GM12878 (cell line): ENCODE results near the gene RPS26. TPM values are rescaled to one million over a fixed set of nuclear protein-coding genes. Genes with fewer than 3 reads are reported as not detected.

Experiments used
- ATAC-seq: fragments of 200-7000 bp; cut with Tn5 transposase; 3 replicates; pipeline ENCODE4 v1.9.1; 2020; ENCODE audit warnings: mild to moderate bottlenecking, moderate library complexity
- BruUV-seq: library from RNA; stranded (reverse); fragments of 400-500 nt; replicated peaks from 2 replicates; lab custom pipeline; 2021; lab: Mats Ljungman, UMichigan
- CTCF ChIA-PET: fragments of 300-600 bp; sonication (Branson Sonifier 250); formaldehyde crosslinking; extraction: SDS; loops from one replicate; lab custom pipeline; 2021; ENCODE audit warnings: inconsistent platforms; lab: Yijun Ruan, JAX
- POLR2A ChIA-PET: fragments of 350-600 bp; formaldehyde crosslinking; extraction: SDS; loops from one replicate; lab custom pipeline; 2021; ENCODE audit warnings: inconsistent platforms; lab: Charles Lee
- RAD21 ChIA-PET: fragments of 300-600 bp; sonication (Branson Sonifier 250); formaldehyde crosslinking; loops from one replicate; lab custom pipeline; 2023; ENCODE audit warnings: antibody characterized with exemption; ENCODE audit not compliant: unreplicated experiment; lab: Charles Lee
- SMC1A ChIA-PET: fragments of 300-600 bp; sonication (Branson Sonifier 250); formaldehyde crosslinking; loops from one replicate; lab custom pipeline; 2023; ENCODE audit not compliant: unreplicated experiment, uncharacterized antibody; lab: Charles Lee
- DNase-seq: peaks from one replicate; pipeline ENCODE4 v3.0.0-alpha.2; 2011; ENCODE audit warnings: low read depth, low spot score
- FAIRE-seq: peaks from 3 replicates; lab custom pipeline; 2011; peaks lifted over from hg19 to GRCh38; lab: Jason Lieb, UNC
- H2AFZ ChIP-seq: 2 replicates; pipeline ENCODE4 v1.6.0; 2011; ENCODE audit warnings: low read depth, low read length, control low read depth; ENCODE audit not compliant: control insufficient read depth
- H3K27ac ChIP-seq: 2 replicates; pipeline ENCODE4 v1.5.1; 2011; ENCODE audit warnings: control low read depth; ENCODE audit not compliant: control insufficient read depth, insufficient read depth
- H3K27me3 ChIP-seq, 2 experiments: replicated peaks in 1 of 2; 2 replicates each; pipeline versions ENCODE4 v1.6.0 to v1.6.1; 2011; ENCODE audit warnings: low read length in 1 of 2; ENCODE audit not compliant: control insufficient read depth in 2 of 2, insufficient read depth in 2 of 2
- H3K36me3 ChIP-seq, 2 experiments: 2 replicates each; pipeline ENCODE4 v1.5.1; 2011; ENCODE audit warnings: low read length in 1 of 2; ENCODE audit not compliant: control insufficient read depth in 2 of 2, insufficient read depth in 2 of 2
- H3K4me1 ChIP-seq: 2 replicates; pipeline ENCODE4 v1.6.1; 2011; ENCODE audit warnings: mild to moderate bottlenecking, low read length, moderate library complexity, mixed read lengths; ENCODE audit not compliant: control insufficient read depth, insufficient read depth
- H3K4me2 ChIP-seq: 2 replicates; pipeline ENCODE4 v1.6.0; 2011; ENCODE audit warnings: control low read depth; ENCODE audit not compliant: control insufficient read depth, insufficient read depth
- H3K4me3 ChIP-seq: fragments of 200-600 bp; sonication (generic); 2 replicates; pipeline ENCODE4 v1.5.1; 2016
- H3K79me2 ChIP-seq: 2 replicates; pipeline ENCODE4 v1.6.0; 2011; ENCODE audit warnings: low read length; ENCODE audit not compliant: control insufficient read depth, insufficient read depth
- H3K9ac ChIP-seq: 2 replicates; pipeline ENCODE4 v1.8.0; 2011; ENCODE audit warnings: low read length, control low read depth, mixed read lengths; ENCODE audit not compliant: control insufficient read depth, insufficient read depth
- H3K9me3 ChIP-seq: replicated peaks from 3 replicates; pipeline ENCODE4 v1.5.1; 2011; ENCODE audit warnings: mild to moderate bottlenecking, low read length; ENCODE audit not compliant: control insufficient read depth, insufficient read depth
- H4K20me1 ChIP-seq: 2 replicates; pipeline ENCODE4 v1.6.0; 2011; ENCODE audit not compliant: control insufficient read depth, insufficient read depth
- CEBPZ ChIP-seq: fragments of 150-350 bp; IDR thresholded peaks from 2 replicates; pipeline ENCODE4 v1.6.1; 2016; ENCODE audit warnings: low read depth, low read length
- ESRRA ChIP-seq: IDR thresholded peaks from 2 replicates; pipeline ENCODE4 v1.6.1; 2012; ENCODE audit warnings: mild to moderate bottlenecking, low read length, improper control_type of control experiment
- GATAD2B ChIP-seq: fragments of 450-650 bp; conservative IDR thresholded peaks from 2 replicates; pipeline ENCODE4 v1.6.1; 2017; ENCODE audit warnings: low read depth, mild to moderate bottlenecking, moderate library complexity
- IRF4 ChIP-seq: IDR thresholded peaks from 2 replicates; pipeline ENCODE4 v1.6.1; 2011; ENCODE audit warnings: low read depth, low read length
- KDM1A ChIP-seq: fragments of 200-600 bp; sonication (generic); IDR thresholded peaks from 2 replicates; pipeline ENCODE4 v1.6.1; 2016; ENCODE audit warnings: borderline replicate concordance
- MLLT1 ChIP-seq: fragments of 450-650 bp; IDR thresholded peaks from 2 replicates; pipeline ENCODE4 v1.6.1; 2016; ENCODE audit warnings: mild to moderate bottlenecking
- NFIC ChIP-seq: IDR thresholded peaks from 2 replicates; pipeline ENCODE4 v1.6.1; 2012; ENCODE audit warnings: low read depth, mild to moderate bottlenecking, inconsistent platforms, low read length, moderate library complexity
- NKRF ChIP-seq: fragments of 450-650 bp; conservative IDR thresholded peaks from 2 replicates; pipeline ENCODE4 v1.6.1; 2017; ENCODE audit warnings: mild to moderate bottlenecking, moderate library complexity
- NR2C2 ChIP-seq: IDR thresholded peaks from 2 replicates; pipeline ENCODE4 v1.6.1; 2011; ENCODE audit warnings: borderline replicate concordance, low read depth; ENCODE audit not compliant: control insufficient read depth, insufficient read length
- NR2F1 ChIP-seq: fragments of 450-650 bp; conservative IDR thresholded peaks from 2 replicates; pipeline ENCODE4 v1.6.1; 2017; ENCODE audit warnings: mild to moderate bottlenecking
- PRDM15 ChIP-seq: fragments of 450-650 bp; formaldehyde crosslinking; IDR thresholded peaks from 2 replicates; pipeline ENCODE4 v1.4.0; 2020; ENCODE audit warnings: mild to moderate bottlenecking, moderate library complexity
- SUZ12 ChIP-seq: fragments of 200-600 bp; sonication (generic); IDR thresholded peaks from one replicate; pipeline ENCODE4 v1.6.1; 2018; ENCODE audit warnings: antibody characterized with exemption, mild to moderate bottlenecking; ENCODE audit not compliant: unreplicated experiment
- TCF3 ChIP-seq: IDR thresholded peaks from 2 replicates; pipeline ENCODE4 v1.6.1; 2012; ENCODE audit warnings: low read depth, mild to moderate bottlenecking, low read length, borderline replicate concordance; ENCODE audit not compliant: insufficient read depth
- WGBS: methylation state at CpG from one replicate; pipeline ENCODE4 v1.1.6; 2016; ENCODE audit warnings: low lambda C conversion rate; ENCODE audit not compliant: insufficient replicate concordance, insufficient coverage; ENCODE audit errors: missing lambda C conversion rate; 5-methylcytosine and 5-hydroxymethylcytosine counted together
- in situ Hi-C: fragments of 300-500 bp; cut with MboI; formaldehyde crosslinking; loops from 9 replicates; pipeline ENCODE4 v1.14.3; 2018; ENCODE audit warnings: mixed read lengths
- intact Hi-C: fragments of 100-400 bp; cut with micrococcal nuclease; formaldehyde crosslinking; loops from one replicate; pipeline ENCODE4 v1.14.2; 2022; ENCODE audit not compliant: unreplicated experiment
- polyA plus RNA-seq, 11 experiments: library from polyadenylated mRNA; depleted of rRNA in 4 of 11; unstranded in 6 of 11; stranded (reverse) in 5 of 11; fragments of >200 nt; fragmentation: Nextera tagmentation in 4 of 11; fragmentation: Illumina TruSeq in 1 of 11; extraction: Ambion mirVana in 4 of 11; extraction: Trizol in 1 of 11; gene quantifications; 1 replicate in 1 of 11; 2 replicates in 10 of 11; pipeline versions ENCODE4 v1.2.1 to v1.2.3, GENCODE V29; 2011 to 2016; ENCODE audit warnings: inconsistent platforms in 2 of 11, missing spikeins in 2 of 11, low read depth in 1 of 11
- total RNA-seq, 4 experiments: library from RNA; depleted of rRNA in 3 of 4; stranded (reverse); fragments of >200 nt in 3 of 4; fragmentation: Illumina TruSeq in 1 of 4; extraction: Trizol in 1 of 4; gene quantifications; 2 replicates each; pipeline versions ENCODE4 v1.2.1 to v1.2.3, GENCODE V29; 2013 to 2021

Gene RPS26
- total and polyA plus RNA-seq, 10 of the 15 experiments (the other 5 are each of a cell fraction or from before 2014, with no cell fraction given) = 75.5 to 3,147 (median 881) TPM

GRCh38 chr12:56013482-56013881 is 28.2 kb upstream of the RPS26 start:
- SMC1A ChIA-PET = interaction anchor here (0.7 kb wide), 1 partner anchor 275 kb away, joined by 3 read pairs; no protein-coding TSS in a partner anchor
- Histone ChIP-seq H2AFZ (no peak overlapping the region), H3K27me3 (no peaks in the 10 kb centered on the region), H3K4me2 (no peak overlapping the region), H3K36me3 (no peaks in the 10 kb centered on the region), H3K4me1 (no peaks in the 10 kb centered on the region), H3K27ac (no peak overlapping the region), H3K4me3 (no peak overlapping the region), H4K20me1 (no peaks in the 10 kb centered on the region), H3K9ac (no peak overlapping the region), H3K9me3 (no peaks in the 10 kb centered on the region), H3K79me2 (no peaks in the 10 kb centered on the region)
- no peak for ATAC-seq
- intact Hi-C loops = no loop called here
- no peak for DNase-seq
- FAIRE-seq = no peak
- WGBS = 95% methylated on average over 5 of the region's 5 CpGs
- POLR2A ChIA-PET = interaction anchor here (0.6 kb wide), 1 partner anchor 9 kb away, joined by 8 read pairs; no protein-coding TSS in a partner anchor
- BruUV-seq = no TSS peak
- no peak for TF ChIP-seq PRDM15 (CRISPR knock-in tag)
- no peak for TF ChIP-seq NKRF
- TF ChIP-seq CEBPZ = no peak
- TF ChIP-seq NFIC = no peak
- TF ChIP-seq ESRRA = no peak
- TF ChIP-seq SUZ12 = no peak
- TF ChIP-seq MLLT1 = no peak
- TF ChIP-seq NR2C2 = no peak
- TF ChIP-seq KDM1A = no peak
- TF ChIP-seq GATAD2B = no peak
- TF ChIP-seq TCF3 = no peak
- TF ChIP-seq IRF4 = no peak
- no peak for TF ChIP-seq NR2F1
- RAD21 ChIA-PET = interaction anchor here (0.8 to 1.7 kb wide), 2 partner anchors 16 to 275 kb away, joined by 3 to 6 read pairs; no protein-coding TSS in a partner anchor
- in situ Hi-C loops = no loop called here
- CTCF ChIA-PET = interaction anchor here (0.7 to 1.9 kb wide), 2 partner anchors 18 to 73 kb away, joined by 3 to 7 read pairs; no protein-coding TSS in a partner anchor
